HUES64 (cell line): ENCODE results near the gene CLCA2.

ENCODE experiments used
- H3K27ac ChIP-seq: 2 replicates; pipeline ENCODE4 v1.7.0; 2013; ENCODE audit warnings: low read depth, low read length, inconsistent platforms
- H3K27me3 ChIP-seq: 2 replicates; pipeline ENCODE4 v1.6.1; 2013; ENCODE audit warnings: mild to moderate bottlenecking, low read length; ENCODE audit not compliant: insufficient read depth
- H3K36me3 ChIP-seq: 2 replicates; pipeline ENCODE4 v1.6.1; 2013; ENCODE audit warnings: mild to moderate bottlenecking, low read length; ENCODE audit not compliant: insufficient read depth
- H3K4me1 ChIP-seq: 2 replicates; pipeline ENCODE4 v1.6.1; 2013; ENCODE audit warnings: mild to moderate bottlenecking, low read length, moderate library complexity; ENCODE audit not compliant: insufficient read depth
- H3K4me3 ChIP-seq: 2 replicates; pipeline ENCODE4 v1.5.1; 2013; ENCODE audit warnings: mild to moderate bottlenecking, low read length, moderate library complexity
- H3K9ac ChIP-seq: 2 replicates; pipeline ENCODE4 v1.6.1; 2013; ENCODE audit warnings: mild to moderate bottlenecking, low read depth, low read length
- H3K9me3 ChIP-seq: 2 replicates; pipeline ENCODE4 v1.6.1; 2013; ENCODE audit warnings: low read depth, low read length; ENCODE audit not compliant: insufficient read depth
- WGBS: fragments of 150-250, 120-280 bp; methylation state at CpG from one replicate; pipeline ENCODE4 v1.1.7; 2013; ENCODE audit warnings: missing lambda C conversion rate; 5-methylcytosine and 5-hydroxymethylcytosine counted together

Gene CLCA2

DNA sequence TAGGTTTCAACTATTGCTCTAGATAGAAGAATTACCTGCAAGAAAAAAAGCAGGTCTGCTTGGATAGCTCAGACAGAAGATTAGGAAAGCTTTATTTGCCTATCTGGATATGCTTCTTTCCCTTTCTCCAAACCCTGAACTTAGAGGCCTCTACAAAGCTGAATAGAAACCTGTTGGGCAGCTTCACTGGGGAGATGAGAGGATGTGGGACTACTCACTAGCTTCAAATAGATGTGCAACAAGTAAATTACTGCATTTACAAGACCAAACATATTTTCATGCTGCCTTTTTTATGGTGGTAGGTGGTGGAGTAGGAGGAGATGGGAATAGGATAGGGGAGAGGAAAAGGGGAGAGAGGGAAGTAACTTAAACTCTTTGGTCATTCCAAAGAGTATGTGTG, 6.4 kb downstream of the CLCA2 start:
- H3K4me1 ChIP-seq = no peaks in the 10 kb centered on the region
- no peaks in the 10 kb centered on the region for H3K27me3 ChIP-seq
- no peak overlapping the region for H3K9ac ChIP-seq
- no peaks in the 10 kb centered on the region for H3K36me3 ChIP-seq
- H3K9me3 ChIP-seq = no peaks in the 10 kb centered on the region
- H3K4me3 ChIP-seq = no peak overlapping the region
- no peak overlapping the region for H3K27ac ChIP-seq

- Histone ChIP-seq H3K9ac (no peak overlapping the region), H3K9me3 (no peaks in the 10 kb centered on the region), H3K27ac (no peak overlapping the region), H3K4me1 (no peaks in the 10 kb centered on the region), H3K4me3 (no peak overlapping the region), H3K27me3 (no peaks in the 10 kb centered on the region), H3K36me3 (no peaks in the 10 kb centered on the region)
Measured at GRCh38 chr1:86434059-86434458, 10.1 kb downstream of the CLCA2 start.

DNA sequence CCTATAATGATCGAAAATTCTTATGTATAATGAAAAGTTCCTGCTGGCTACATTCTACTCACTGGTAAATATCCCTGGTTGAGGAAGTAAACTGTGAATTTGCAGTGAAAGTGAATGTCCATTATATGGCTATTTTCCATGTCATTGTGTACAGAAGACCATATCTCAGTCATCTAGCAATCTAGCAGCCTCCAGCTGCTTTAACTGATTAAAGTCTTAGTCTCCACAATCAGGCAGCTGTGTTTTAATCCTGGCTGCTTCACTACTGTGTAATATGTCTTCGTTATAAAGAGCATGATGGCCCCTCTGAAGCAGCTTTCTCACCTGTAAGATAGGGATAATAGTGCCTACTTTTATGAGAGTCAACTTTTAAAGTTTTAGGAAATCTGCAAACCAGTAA, 11.4 kb downstream of the CLCA2 start:
- 85% methylated on average over 1 of the region's 2 CpGs for WGBS
- H3K27me3 ChIP-seq = no peaks in the 10 kb centered on the region
- H3K4me3 ChIP-seq = no peak overlapping the region
- no peak overlapping the region for H3K9ac ChIP-seq
- no peaks in the 10 kb centered on the region for H3K9me3 ChIP-seq
- H3K36me3 ChIP-seq = no peaks in the 10 kb centered on the region
- H3K4me1 ChIP-seq = no peaks in the 10 kb centered on the region
- H3K27ac ChIP-seq = no peak overlapping the region

DNA sequence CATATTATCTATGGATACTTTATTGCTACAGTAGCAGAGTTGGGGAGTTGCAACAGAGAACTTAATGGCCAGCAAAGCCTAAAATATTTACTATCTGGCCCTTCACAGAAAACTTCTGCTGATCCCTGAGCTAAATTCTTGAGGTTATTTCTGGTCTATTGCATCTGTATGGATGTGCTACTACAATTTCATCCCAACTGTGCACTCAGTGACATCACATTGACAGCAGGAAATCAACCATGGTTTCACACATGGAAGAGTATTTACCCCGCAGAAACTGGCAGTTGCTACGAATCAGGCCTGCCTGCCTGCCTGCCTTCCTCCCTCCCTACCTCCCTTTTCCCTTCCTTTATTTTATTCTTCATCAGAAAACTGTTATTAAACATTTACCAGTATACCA, 12.1 kb downstream of the CLCA2 start:
- Histone ChIP-seq H3K27ac (no peak overlapping the region), H3K9me3 (no peaks in the 10 kb centered on the region), H3K9ac (no peak overlapping the region), H3K4me1 (no peaks in the 10 kb centered on the region), H3K27me3 (no peaks in the 10 kb centered on the region), H3K36me3 (no peaks in the 10 kb centered on the region), H3K4me3 (no peak overlapping the region)
- 86% methylated on average over 2 of the region's 2 CpGs for WGBS

DNA sequence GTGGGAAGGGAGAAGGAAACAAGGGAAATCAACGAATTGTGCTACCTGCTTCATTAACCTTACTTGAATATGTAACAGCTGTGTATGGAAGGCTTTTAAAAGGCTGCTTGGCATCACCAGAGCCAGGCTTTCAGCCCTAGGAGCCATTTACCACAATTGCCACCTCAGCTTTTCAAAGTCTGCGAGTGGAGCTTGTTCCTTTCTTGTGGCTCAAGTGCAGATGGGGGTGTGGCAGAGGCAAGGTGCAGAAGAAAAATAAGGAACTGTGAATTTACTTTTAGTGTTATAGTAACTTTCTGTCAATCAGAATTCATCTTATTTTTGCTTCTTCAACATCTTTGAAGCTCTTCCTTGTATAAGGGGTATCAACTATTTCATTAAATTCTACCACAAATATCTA, 17.6 kb downstream of the CLCA2 start:
- Histone ChIP-seq H3K4me3 (no peak overlapping the region), H3K9me3 (no peaks in the 10 kb centered on the region), H3K36me3 (no peaks in the 10 kb centered on the region), H3K27me3 (no peaks in the 10 kb centered on the region), H3K9ac (no peak overlapping the region), H3K4me1 (no peaks in the 10 kb centered on the region), H3K27ac (no peak overlapping the region)
- WGBS = 71% methylated on average over 1 of the region's 2 CpGs

DNA sequence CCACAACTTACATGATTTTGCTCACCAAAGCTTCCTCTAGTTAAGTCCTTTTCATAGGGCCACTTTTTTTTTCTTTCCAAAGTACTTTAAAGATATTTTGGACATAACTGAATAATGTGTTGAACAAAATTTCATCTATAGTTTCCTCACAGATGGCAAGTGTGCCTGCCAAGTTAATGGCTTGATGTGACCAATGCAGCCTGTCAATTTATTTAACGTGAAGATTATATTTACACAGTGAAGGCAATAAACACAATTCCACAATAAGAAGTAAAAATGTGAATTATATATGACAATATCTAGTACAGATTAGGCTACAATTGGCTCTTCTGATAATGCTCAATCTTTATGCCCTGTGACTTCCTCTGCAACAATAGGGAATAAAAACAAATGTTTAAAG, 18.0 kb downstream of the CLCA2 start:
- Histone ChIP-seq H3K36me3 (no peaks in the 10 kb centered on the region), H3K27ac (no peak overlapping the region), H3K9me3 (no peaks in the 10 kb centered on the region), H3K9ac (no peak overlapping the region), H3K4me1 (no peaks in the 10 kb centered on the region), H3K27me3 (no peaks in the 10 kb centered on the region), H3K4me3 (no peak overlapping the region)
- WGBS = no CpG with 5 or more reads among the region's 1 CpG

DNA sequence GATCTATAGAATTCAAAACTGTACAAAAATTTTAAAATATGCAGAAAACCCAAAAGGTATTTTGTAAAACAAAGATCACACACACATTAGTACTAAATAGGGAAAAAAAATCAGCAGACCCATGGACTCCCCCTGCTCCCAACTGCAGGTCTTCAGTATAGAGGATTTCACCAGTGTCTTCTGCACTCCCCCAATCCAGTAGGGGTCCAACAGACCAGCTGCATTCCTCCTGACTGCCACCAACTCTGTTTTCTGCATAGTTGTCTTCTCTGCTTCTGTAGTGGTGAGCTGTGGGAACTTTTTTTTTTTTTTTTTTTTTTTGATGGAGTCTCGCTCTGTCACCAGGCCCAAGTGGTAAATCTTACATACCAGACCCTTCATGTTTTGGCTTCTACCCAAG, 21.9 kb downstream of the CLCA2 start:
- no peak overlapping the region for H3K9ac ChIP-seq
- no peak overlapping the region for H3K4me3 ChIP-seq
- no peaks in the 10 kb centered on the region for H3K36me3 ChIP-seq
- H3K27me3 ChIP-seq = no peaks in the 10 kb centered on the region
- H3K9me3 ChIP-seq = no peaks in the 10 kb centered on the region
- 91% methylated on average over 1 of the region's 1 CpG for WGBS
- H3K27ac ChIP-seq = no peak overlapping the region
- no peaks in the 10 kb centered on the region for H3K4me1 ChIP-seq

DNA sequence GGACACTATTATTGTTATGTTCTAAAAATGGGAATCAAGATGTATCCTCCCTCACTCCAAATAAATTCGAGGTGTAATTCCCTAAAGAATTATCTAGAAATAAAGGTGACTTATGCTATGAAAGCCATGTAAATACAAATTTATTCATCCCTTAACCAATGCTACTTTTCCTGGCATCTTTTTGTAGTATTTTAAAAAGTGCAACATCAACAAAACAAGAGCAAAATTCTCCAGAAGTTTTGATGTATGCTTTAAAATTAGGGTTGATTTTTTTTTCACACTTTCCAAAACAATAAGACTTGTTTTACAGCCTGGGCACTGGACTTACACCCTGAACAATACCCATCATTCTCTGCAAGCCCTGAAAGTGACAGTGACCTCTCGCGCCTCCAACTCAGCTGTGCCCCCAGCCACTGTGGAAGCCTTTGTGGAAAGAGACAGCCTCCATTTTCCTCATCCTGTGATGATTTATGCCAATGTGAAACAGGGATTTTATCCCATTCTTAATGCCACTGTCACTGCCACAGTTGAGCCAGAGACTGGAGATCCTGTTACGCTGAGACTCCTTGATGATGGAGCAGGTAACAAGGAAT, 23.3 kb downstream of the CLCA2 start:
- Histone ChIP-seq H3K36me3 (no peaks in the 10 kb centered on the region), H3K4me3 (no peak overlapping the region), H3K4me1 (0 out of 2 replicates have a peak, but pooled peaks cover 3% of the 10 kb centered on the region), H3K27ac (no peak overlapping the region), H3K27me3 (no peaks in the 10 kb centered on the region), H3K9me3 (no peaks in the 10 kb centered on the region), H3K9ac (no peak overlapping the region)
- 92% methylated on average over 3 of the region's 4 CpGs for WGBS

- no CpG with 5 or more reads among the region's 1 CpG for WGBS
Measured at GRCh38 chr1:86448670-86449069, 24.7 kb downstream of the CLCA2 start.

DNA sequence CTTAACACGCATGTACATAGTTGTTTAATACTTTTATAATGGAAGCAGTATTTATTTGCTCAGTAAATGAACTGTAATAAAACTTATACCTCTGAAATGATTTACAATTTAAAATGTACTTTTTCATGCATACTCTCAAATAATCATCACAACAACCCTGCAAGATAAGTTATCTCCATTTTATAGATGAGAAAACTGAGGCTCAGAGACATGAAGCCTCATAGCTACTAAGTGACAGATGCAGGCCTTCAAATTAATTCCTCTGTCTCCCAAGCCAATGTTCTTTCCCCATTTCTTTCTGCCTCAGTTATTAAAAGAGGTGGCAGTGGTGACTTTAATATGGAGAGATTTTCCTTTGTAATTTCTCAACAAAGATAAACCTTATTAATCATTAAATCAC, 25.1 kb downstream of the CLCA2 start:
- Histone ChIP-seq H3K9me3 (no peaks in the 10 kb centered on the region), H3K27me3 (no peaks in the 10 kb centered on the region), H3K4me1 (peaks cover 3% of the 10 kb centered on the region; the same call in 1 of the 2 replicates), H3K9ac (no peak overlapping the region), H3K27ac (no peak overlapping the region), H3K36me3 (no peaks in the 10 kb centered on the region), H3K4me3 (no peak overlapping the region)
- WGBS = no CpG with 5 or more reads among the region's 1 CpG

More at GRCh38 chr1:86448670-86449069, 24.7 kb downstream of the CLCA2 start:
- Histone ChIP-seq H3K27ac (no peak overlapping the region), H3K36me3 (no peaks in the 10 kb centered on the region), H3K4me1 (0 out of 2 replicates have a peak, but pooled peaks cover 3% of the 10 kb centered on the region), H3K9me3 (no peaks in the 10 kb centered on the region), H3K9ac (no peak overlapping the region), H3K27me3 (no peaks in the 10 kb centered on the region), H3K4me3 (no peak overlapping the region)

GRCh38 chr1:86450847-86451246, 26.9 kb downstream of the CLCA2 start:
- no peak overlapping the region for H3K27ac ChIP-seq
- WGBS = 40% methylated on average over 2 of the region's 3 CpGs
- H3K4me3 ChIP-seq = no peak overlapping the region

GRCh38 chr1:86453664-86454063, 29.7 kb downstream of the CLCA2 start:
- H3K4me1 ChIP-seq = peaks cover 3% of the 10 kb centered on the region; the same call in 1 of the 2 replicates
- H3K27ac ChIP-seq = no peak overlapping the region
- WGBS = 82% methylated on average over 3 of the region's 3 CpGs
- no peaks in the 10 kb centered on the region for H3K36me3 ChIP-seq
- H3K9me3 ChIP-seq = no peaks in the 10 kb centered on the region
- H3K27me3 ChIP-seq = no peaks in the 10 kb centered on the region
- H3K4me3 ChIP-seq = no peak overlapping the region
- H3K9ac ChIP-seq = no peak overlapping the region

More at GRCh38 chr1:86450847-86451246, 26.9 kb downstream of the CLCA2 start:
- Histone ChIP-seq H3K36me3 (no peaks in the 10 kb centered on the region), H3K4me1 (peaks cover 3% of the 10 kb centered on the region; the same call in 1 of the 2 replicates), H3K27me3 (no peaks in the 10 kb centered on the region), H3K9ac (no peak overlapping the region), H3K9me3 (no peaks in the 10 kb centered on the region)
